ENCODE data around the gene VWA7. TPM values are rescaled to one million over a fixed set of nuclear protein-coding genes. Genes with fewer than 3 reads are reported as not detected.

Gene VWA7
- total and polyA plus RNA-seq, 12 donors, result 0.17 to 8.1 (median 0.68) TPM

DNA sequence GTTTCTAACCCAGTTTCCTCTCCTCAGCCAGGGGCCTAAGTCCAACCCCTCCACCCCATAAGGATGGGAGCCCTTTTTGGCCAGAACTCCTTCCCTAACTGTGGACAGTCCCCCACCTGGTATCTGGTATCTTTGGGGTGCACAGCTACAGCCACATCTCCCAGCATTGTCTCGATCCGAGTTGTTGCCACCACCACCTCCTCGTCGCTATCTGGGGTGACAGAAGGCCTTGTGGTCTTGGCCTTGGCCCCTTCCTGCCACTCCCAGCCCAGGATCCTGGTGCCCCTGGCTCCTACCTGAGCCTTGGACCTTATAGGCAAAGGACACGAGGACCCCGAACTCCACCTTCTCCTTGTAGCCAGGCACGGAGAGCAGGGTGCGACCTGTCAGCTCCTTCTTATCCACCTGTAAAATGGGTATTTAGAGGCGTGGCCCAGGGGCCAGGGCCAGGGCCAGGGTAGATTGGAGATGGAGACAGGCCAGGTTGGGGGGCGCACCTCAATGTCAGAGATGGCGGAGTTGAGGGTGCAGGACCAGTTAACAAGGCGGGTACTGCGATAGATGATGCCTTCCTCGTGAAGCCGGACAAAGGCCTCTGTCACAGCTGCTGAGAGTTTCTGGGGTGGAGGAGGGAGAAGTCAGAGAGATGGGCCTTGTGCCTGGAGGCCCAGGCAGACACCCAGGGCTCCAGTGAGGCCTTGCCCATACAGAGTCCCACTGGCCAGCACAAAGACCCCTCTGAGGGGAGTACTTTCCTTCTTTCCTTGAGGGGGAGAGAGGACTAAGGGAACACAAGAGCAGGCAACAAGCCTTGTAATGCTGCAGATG is 7.2 kb upstream of the VWA7 start:
- WGBS, 4 donors, result 91 to 93% (median 92%) methylated on average over 12 to 15 of the region's 15 CpGs
- intact Hi-C loops (cut with DNase I), result no loop called here
- H3K36me3 ChIP-seq (replicated peaks in 1 of 2), result peaks cover 0 to 70% of the 10 kb centered on the region in 2 donors

DNA sequence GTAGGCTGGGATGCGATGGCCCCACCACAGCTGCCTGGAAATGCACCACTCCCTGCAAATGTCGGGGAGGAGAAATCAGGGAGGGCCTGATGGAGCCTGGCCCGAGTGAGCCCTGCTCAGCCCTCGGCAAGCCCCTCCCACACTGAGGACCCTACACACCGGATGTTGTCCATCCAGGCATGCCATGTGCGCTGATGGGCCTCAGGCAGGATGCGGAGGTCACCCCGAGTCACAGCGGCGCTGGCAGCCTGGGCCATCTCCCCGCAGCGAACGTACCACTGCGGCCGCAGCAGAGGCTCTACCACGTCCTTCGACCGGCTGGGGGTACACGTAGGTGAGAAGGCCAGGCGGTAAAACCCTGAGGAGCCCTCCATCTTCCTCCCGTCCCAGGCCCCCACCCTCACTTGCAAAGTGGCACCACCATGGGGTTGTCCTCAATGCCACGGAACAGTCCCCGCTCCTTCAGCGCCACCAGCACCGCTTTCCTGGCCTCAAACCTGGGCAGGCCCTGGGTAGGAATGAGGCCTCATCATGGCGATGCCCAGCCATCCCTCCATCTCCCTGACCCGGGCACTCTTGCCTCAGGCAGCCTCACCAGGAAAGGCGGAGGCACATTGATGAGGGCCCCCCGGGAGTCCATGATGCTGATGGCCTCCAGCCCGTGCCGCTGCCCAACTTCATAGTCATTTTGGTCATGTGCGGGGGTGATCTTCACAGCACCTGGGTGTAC is 5.2 kb upstream of the VWA7 start:
- Histone ChIP-seq H3K27ac (no peak overlapping the region), H3K27me3 (no peaks in the 10 kb centered on the region), H3K9me3 (replicated peaks in 1 of 3) (no peaks in the 10 kb centered on the region), H3K4me1 (replicated peaks in 1 of 2) (peaks cover 0 to 1% of the 10 kb centered on the region in 2 donors), H3K36me3 (replicated peaks in 1 of 2) (peaks cover 0 to 76% of the 10 kb centered on the region in 2 donors), H3K4me3 (no peak overlapping the region)
- intact Hi-C loops (cut with DNase I), result no loop called here
- TF ChIP-seq POLR2A (IDR thresholded peaks at IDR 0.05), result no peak
- TF ChIP-seq, protein P1, sequence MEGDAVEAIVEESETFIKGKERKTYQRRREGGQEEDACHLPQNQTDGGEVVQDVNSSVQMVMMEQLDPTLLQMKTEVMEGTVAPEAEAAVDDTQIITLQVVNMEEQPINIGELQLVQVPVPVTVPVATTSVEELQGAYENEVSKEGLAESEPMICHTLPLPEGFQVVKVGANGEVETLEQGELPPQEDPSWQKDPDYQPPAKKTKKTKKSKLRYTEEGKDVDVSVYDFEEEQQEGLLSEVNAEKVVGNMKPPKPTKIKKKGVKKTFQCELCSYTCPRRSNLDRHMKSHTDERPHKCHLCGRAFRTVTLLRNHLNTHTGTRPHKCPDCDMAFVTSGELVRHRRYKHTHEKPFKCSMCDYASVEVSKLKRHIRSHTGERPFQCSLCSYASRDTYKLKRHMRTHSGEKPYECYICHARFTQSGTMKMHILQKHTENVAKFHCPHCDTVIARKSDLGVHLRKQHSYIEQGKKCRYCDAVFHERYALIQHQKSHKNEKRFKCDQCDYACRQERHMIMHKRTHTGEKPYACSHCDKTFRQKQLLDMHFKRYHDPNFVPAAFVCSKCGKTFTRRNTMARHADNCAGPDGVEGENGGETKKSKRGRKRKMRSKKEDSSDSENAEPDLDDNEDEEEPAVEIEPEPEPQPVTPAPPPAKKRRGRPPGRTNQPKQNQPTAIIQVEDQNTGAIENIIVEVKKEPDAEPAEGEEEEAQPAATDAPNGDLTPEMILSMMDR (IDR thresholded peaks at IDR 0.05), result no peak
- DNase-seq, result no peak
- 82 to 94% (median 91%) methylated on average over 7 to 32 of the region's 32 CpGs for WGBS, 4 donors

More for the DNA sequence above, 7.2 kb upstream of the VWA7 start:
- Histone ChIP-seq H3K27me3 (no peaks in the 10 kb centered on the region), H3K9me3 (replicated peaks in 1 of 3) (no peaks in the 10 kb centered on the region), H3K27ac (no peak overlapping the region), H3K4me1 (replicated peaks in 1 of 2) (no peaks in the 10 kb centered on the region), H3K4me3 (no peak overlapping the region)
- TF ChIP-seq, protein P1 (IDR thresholded peaks at IDR 0.05), result no peak
- no peak for TF ChIP-seq POLR2A (IDR thresholded peaks at IDR 0.05)
- DNase-seq, result no peak

- intact Hi-C loops (cut with DNase I), result no loop called here
Measured at GRCh38 chr6:31781244-31782125, 4.4 kb upstream of the VWA7 start.

More at GRCh38 chr6:31781244-31782125, 4.4 kb upstream of the VWA7 start:
- H3K36me3 ChIP-seq (replicated peaks in 1 of 2), result peaks cover 0 to 74% of the 10 kb centered on the region in 2 donors
- 79 to 96% (median 94%) methylated on average over 9 to 23 of the region's 23 CpGs for WGBS, 4 donors
- no peak overlapping the region for H3K27ac ChIP-seq
- no peaks in the 10 kb centered on the region for H3K27me3 ChIP-seq
- no peak overlapping the region for H3K4me3 ChIP-seq
- no peaks in the 10 kb centered on the region for H3K9me3 ChIP-seq (replicated peaks in 1 of 3)
- DNase-seq, result no peak
- H3K4me1 ChIP-seq (replicated peaks in 1 of 2), result peaks cover 6 to 8% of the 10 kb centered on the region in 2 donors
- TF ChIP-seq POLR2A (IDR thresholded peaks at IDR 0.05), result no peak
- TF ChIP-seq, protein P1 (IDR thresholded peaks at IDR 0.05), result no peak
